H1 (cell line): ENCODE results near the gene NEURL2. TPM values are rescaled to one million over a fixed set of nuclear protein-coding genes. Genes with fewer than 3 reads are reported as not detected.

ENCODE experiments used
- CTCF ChIA-PET: fragments of 300-600 bp; sonication (Branson Sonifier 250); formaldehyde crosslinking; loops from one replicate; lab custom pipeline; 2021; ENCODE audit not compliant: partially characterized antibody; lab: Charles Lee
- POLR2A ChIA-PET: fragments of 300-600 bp; sonication (Branson Sonifier 250); formaldehyde crosslinking; loops from one replicate; lab custom pipeline; 2021; ENCODE audit warnings: inconsistent platforms; ENCODE audit not compliant: partially characterized antibody; lab: Charles Lee
- DNase-seq, 2 experiments: peaks; one replicate each; pipeline versions ENCODE4 v3.0.0 to v3.0.0-alpha.2; 2010 to 2022; ENCODE audit warnings: low spot score in 2 of 2, low read depth in 1 of 2, mixed read lengths in 1 of 2
- FAIRE-seq: peaks from 2 replicates; lab custom pipeline; 2011; peaks lifted over from hg19 to GRCh38; lab: Jason Lieb, UNC
- H2AFZ ChIP-seq: 2 replicates; pipeline ENCODE4 v1.8.1; 2012; ENCODE audit warnings: low read length, inconsistent platforms
- H2AK5ac ChIP-seq: 2 replicates; pipeline ENCODE4 v1.6.1; 2013; ENCODE audit warnings: low read depth, low read length
- H2BK120ac ChIP-seq: replicated peaks from 2 replicates; pipeline ENCODE3; 2013; ENCODE audit warnings: low read depth, low read length, inconsistent platforms
- H2BK12ac ChIP-seq: 2 replicates; pipeline ENCODE4 v1.6.1; 2013; ENCODE audit warnings: low read depth, low read length
- H2BK15ac ChIP-seq: 2 replicates; pipeline ENCODE4 v1.6.1; 2013; ENCODE audit warnings: low read length
- H2BK20ac ChIP-seq: 2 replicates; pipeline ENCODE4 v1.6.1; 2013; ENCODE audit warnings: low read length
- H2BK5ac ChIP-seq: 2 replicates; pipeline ENCODE4 v1.6.1; 2013; ENCODE audit warnings: low read depth, low read length
- H3K14ac ChIP-seq: 2 replicates; pipeline ENCODE4 v1.6.1; 2013; ENCODE audit warnings: inconsistent platforms; ENCODE audit not compliant: insufficient read length
- H3K18ac ChIP-seq: 2 replicates; pipeline ENCODE4 v1.6.1; 2013; ENCODE audit warnings: low read length; ENCODE audit errors: extremely low read depth
- H3K23ac ChIP-seq: 2 replicates; pipeline ENCODE4 v1.6.1; 2013; ENCODE audit warnings: inconsistent platforms; ENCODE audit not compliant: insufficient read length
- H3K23me2 ChIP-seq: 2 replicates; pipeline ENCODE4 v1.6.1; 2013; ENCODE audit warnings: low read depth, low read length
- H3K27ac ChIP-seq: 2 replicates; pipeline ENCODE4 v1.6.1; 2011; ENCODE audit warnings: low read depth, low read length, inconsistent platforms
- H3K27me3 ChIP-seq, 4 experiments: replicated peaks in 1 of 4; 1 replicate in 1 of 4; 2 replicates in 3 of 4; pipeline versions ENCODE4 v1.6.1 to v1.8.1; 2011 to 2013; ENCODE audit warnings: low read length in 3 of 4, mild to moderate bottlenecking in 3 of 4, inconsistent platforms in 2 of 4, mixed read lengths in 2 of 4, moderate library complexity in 1 of 4; ENCODE audit not compliant: control insufficient read depth in 3 of 4, insufficient read depth in 3 of 4; ENCODE audit errors: extremely low read depth in 1 of 4
- H3K36me3 ChIP-seq, 4 experiments: 2 replicates each; pipeline versions ENCODE4 v1.6.1 to v1.8.1; 2011 to 2013; ENCODE audit warnings: mild to moderate bottlenecking in 4 of 4, low read length in 3 of 4, moderate library complexity in 2 of 4, control low read depth in 1 of 4, inconsistent platforms in 1 of 4; ENCODE audit not compliant: insufficient read depth in 4 of 4, control insufficient read depth in 2 of 4
- H3K4ac ChIP-seq: replicated peaks from 2 replicates; pipeline ENCODE3; 2013; ENCODE audit warnings: low read length, low read depth, mixed read lengths, inconsistent platforms; ENCODE audit not compliant: insufficient read length
- H3K4me1 ChIP-seq, 4 experiments: replicated peaks in 1 of 4; 1 replicate in 1 of 4; 2 replicates in 3 of 4; pipeline versions ENCODE4 v1.6.1 to v1.8.1; 2011 to 2013; ENCODE audit warnings: low read length in 3 of 4, inconsistent platforms in 2 of 4, mixed read lengths in 1 of 4; ENCODE audit not compliant: insufficient read depth in 4 of 4, control insufficient read depth in 3 of 4
- H3K4me2 ChIP-seq, 2 experiments: 2 replicates each; pipeline versions ENCODE4 v1.6.1 to v1.8.1; 2011 to 2013; ENCODE audit warnings: low read depth in 2 of 2, low read length in 2 of 2, control low read depth in 1 of 2, inconsistent platforms in 1 of 2, mild to moderate bottlenecking in 1 of 2; ENCODE audit not compliant: insufficient read depth in 1 of 2
- H3K4me3 ChIP-seq, 4 experiments: fragments of 200-600, 300-600 bp in 1 of 4; sonication (generic), shearing (Covaris generic), sonication (Bioruptor Twin) in 1 of 4; 2 replicates each; pipeline versions ENCODE4 v1.5.1 to v1.8.1; 2011 to 2016; ENCODE audit warnings: low read length in 4 of 4, low read depth in 3 of 4, control low read depth in 2 of 4, inconsistent platforms in 2 of 4, mild to moderate bottlenecking in 2 of 4, mixed read lengths in 1 of 4, moderate library complexity in 1 of 4; ENCODE audit not compliant: insufficient read depth in 2 of 4; ENCODE audit errors: extremely low read depth in 1 of 4
- H3K56ac ChIP-seq: replicated peaks from 2 replicates; pipeline ENCODE3; 2013; ENCODE audit warnings: low read depth, mild to moderate bottlenecking, mixed read lengths, low read length, inconsistent platforms; ENCODE audit not compliant: insufficient read length
- H3K79me1 ChIP-seq: 2 replicates; pipeline ENCODE4 v1.6.1; 2013; ENCODE audit warnings: low read depth, low read length, control low read depth
- H3K79me2 ChIP-seq, 2 experiments: 2 replicates each; pipeline versions ENCODE4 v1.6.1 to v1.8.1; 2012 to 2013; ENCODE audit warnings: low read length in 2 of 2, mild to moderate bottlenecking in 2 of 2, inconsistent platforms in 1 of 2; ENCODE audit not compliant: insufficient read depth in 2 of 2, control insufficient read depth in 1 of 2
- H3K9ac ChIP-seq, 4 experiments: replicated peaks in 1 of 4; 1 replicate in 1 of 4; 2 replicates in 3 of 4; pipeline versions ENCODE4 v1.6.1 to v1.8.1; 2011 to 2013; ENCODE audit warnings: low read depth in 3 of 4, low read length in 3 of 4, control low read depth in 2 of 4, mild to moderate bottlenecking in 2 of 4, moderate library complexity in 2 of 4, inconsistent platforms in 1 of 4; ENCODE audit errors: extremely low read depth in 1 of 4
- H3K9me3 ChIP-seq, 2 experiments: 2 replicates each; pipeline versions ENCODE4 v1.6.1 to v1.8.1; 2012 to 2013; ENCODE audit warnings: mild to moderate bottlenecking in 2 of 2, moderate library complexity in 2 of 2, control low read depth in 1 of 2, inconsistent platforms in 1 of 2, low read depth in 1 of 2, low read length in 1 of 2, mixed read lengths in 1 of 2; ENCODE audit not compliant: insufficient read depth in 2 of 2
- H4K20me1 ChIP-seq, 2 experiments: replicated peaks in 1 of 2; 2 replicates each; pipeline versions ENCODE3 to v1.8.1; 2011 to 2013; ENCODE audit warnings: inconsistent platforms in 2 of 2, low read length in 2 of 2, mild to moderate bottlenecking in 1 of 2; ENCODE audit not compliant: insufficient read depth in 2 of 2, control insufficient read depth in 1 of 2
- H4K5ac ChIP-seq: 2 replicates; pipeline ENCODE4 v1.6.1; 2013; ENCODE audit warnings: low read length, low read depth, mixed read lengths, inconsistent platforms; ENCODE audit not compliant: insufficient read length
- H4K8ac ChIP-seq: 2 replicates; pipeline ENCODE4 v1.8.0; 2013; ENCODE audit warnings: mild to moderate bottlenecking, moderate library complexity, low read length, inconsistent platforms; ENCODE audit not compliant: insufficient read depth; ENCODE audit errors: extremely low read depth
- H4K91ac ChIP-seq: replicated peaks from 2 replicates; pipeline ENCODE3; 2013; ENCODE audit warnings: low read length, mixed read lengths, inconsistent platforms; ENCODE audit not compliant: insufficient read length
- ASH2L ChIP-seq: fragments of 200-600, 300-600 bp; sonication (generic); IDR thresholded peaks from one replicate; pipeline ENCODE4 v1.7.1; 2017; ENCODE audit warnings: low read length
- CHD2 ChIP-seq: IDR thresholded peaks from 2 replicates; pipeline ENCODE4 v1.6.1; 2012; ENCODE audit warnings: low read length, improper control_type of control experiment
- JUND ChIP-seq: IDR thresholded peaks from 2 replicates; pipeline ENCODE4 v1.6.1; 2011; ENCODE audit warnings: mild to moderate bottlenecking, improper control_type of control experiment, low read length
- KDM1A ChIP-seq: fragments of 200-600, 300-600 bp; sonication (generic); IDR thresholded peaks from 2 replicates; pipeline ENCODE4 v1.7.1; 2016; ENCODE audit warnings: mild to moderate bottlenecking, low read length, borderline replicate concordance
- NRF1 ChIP-seq: IDR thresholded peaks from 2 replicates; pipeline ENCODE4 v1.6.1; 2011; ENCODE audit warnings: mild to moderate bottlenecking, low read depth, low read length, improper control_type of control experiment
- POLR2A ChIP-seq, 2 experiments: IDR thresholded peaks; 1 replicate in 1 of 2; 2 replicates in 1 of 2; pipeline ENCODE4 v1.6.1; 2011; ENCODE audit warnings: low read depth in 2 of 2, low read length in 2 of 2, mild to moderate bottlenecking in 2 of 2; ENCODE audit errors: control extremely low read depth in 1 of 2
- RAD21 ChIP-seq, 2 experiments: IDR thresholded peaks in 1 of 2; conservative IDR thresholded peaks in 1 of 2; 2 replicates each; pipeline ENCODE4 v1.6.1; 2011; ENCODE audit warnings: low read depth in 2 of 2, low read length in 2 of 2, improper control_type of control experiment in 1 of 2, inconsistent platforms in 1 of 2, mild to moderate bottlenecking in 1 of 2, moderate library complexity in 1 of 2
- SP1 ChIP-seq: IDR thresholded peaks from 2 replicates; pipeline ENCODE4 v1.6.1; 2011; ENCODE audit warnings: low read depth, low read length
- TAF1 ChIP-seq: IDR thresholded peaks from 2 replicates; pipeline ENCODE4 v1.6.1; 2011; ENCODE audit warnings: mild to moderate bottlenecking, low read depth, low read length
- ZNF274 ChIP-seq: IDR thresholded peaks from 2 replicates; pipeline ENCODE4 v1.7.0; 2012; ENCODE audit warnings: low read length, borderline replicate concordance; ENCODE audit errors: extremely low read depth
- WGBS, 2 experiments: shearing (Covaris generic) in 1 of 2; methylation state at CpG; one replicate each; pipeline versions ENCODE4 v1.1.6 to v1.1.7; 2013 to 2015; ENCODE audit warnings: low lambda C conversion rate in 2 of 2, mixed read lengths in 2 of 2, inconsistent platforms in 1 of 2, low coverage in 1 of 2, missing lambda C conversion rate in 1 of 2; ENCODE audit not compliant: insufficient replicate concordance in 2 of 2, insufficient coverage in 1 of 2, insufficient read length in 1 of 2; ENCODE audit errors: extremely low coverage in 1 of 2, missing lambda C conversion rate in 1 of 2; 5-methylcytosine and 5-hydroxymethylcytosine counted together
- polyA plus RNA-seq, 7 experiments: library from polyadenylated mRNA; depleted of rRNA in 3 of 7; stranded (reverse) in 5 of 7; unstranded in 2 of 7; fragments of >200 nt in 5 of 7; fragments of 200-250 nt in 2 of 7; gene quantifications; 1 replicate in 5 of 7; 2 replicates in 1 of 7; 4 replicates in 1 of 7; pipeline versions ENCODE4 v1.2.1 to v1.2.3, GENCODE V29; 2011 to 2013; ENCODE audit warnings: missing spikeins in 2 of 7, mixed read lengths in 2 of 7
- total RNA-seq: library from RNA; stranded (reverse); fragmentation: NEBNext Ultra II Directional; extraction: Animal tissue kit (Norgen Biotek cat#: 25700); gene quantifications from 2 replicates; pipeline ENCODE4 v1.2.1, GENCODE V29; 2021
- TF ChIP-seq, protein P1 (sequence below): IDR thresholded peaks from 2 replicates; pipeline ENCODE4 v1.6.1; 2011; ENCODE audit warnings: low read length, improper control_type of control experiment
- TF ChIP-seq, protein P2 (sequence below): IDR thresholded peaks from 2 replicates; pipeline ENCODE4 v1.6.1; 2012; ENCODE audit warnings: inconsistent platforms

NEURL2 gene
- total and polyA plus RNA-seq, 2 of the 8 experiments (the other 6 are each of a cell fraction or from before 2014, with no cell fraction given), result 6.9 TPM

DNA sequence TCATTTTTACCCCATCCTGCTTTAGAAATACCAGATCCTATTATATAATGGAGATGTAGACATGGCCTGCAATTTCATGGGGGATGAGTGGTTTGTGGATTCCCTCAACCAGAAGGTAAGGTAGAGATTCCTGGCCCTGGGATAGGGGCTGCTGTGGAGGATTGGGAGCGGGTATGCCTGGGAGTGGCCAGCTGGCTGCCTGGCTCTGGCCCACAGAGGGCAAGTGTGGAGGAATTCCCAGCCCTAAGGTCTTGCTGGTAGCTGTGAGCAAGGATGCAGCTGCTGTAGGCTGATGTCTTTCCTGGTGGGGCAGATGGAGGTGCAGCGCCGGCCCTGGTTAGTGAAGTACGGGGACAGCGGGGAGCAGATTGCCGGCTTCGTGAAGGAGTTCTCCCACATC lies 6.7 kb upstream of the NEURL2 start:
- 96% methylated on average over 5 of the region's 7 CpGs; no CpG with 5 or more reads in 1 of the 2 experiments for WGBS, 2 experiments
- Histone ChIP-seq H3K23me2 (no peaks in the 10 kb centered on the region), H3K79me1 (no peaks in the 10 kb centered on the region), H3K18ac (no peak overlapping the region), H3K27ac (no peak overlapping the region), H2BK120ac (no peak overlapping the region), H3K4me3 (no peak overlapping the region), H3K27me3 (no peaks in the 10 kb centered on the region), H3K79me2 (no peaks in the 10 kb centered on the region), H3K56ac (no peak overlapping the region), H2AK5ac (no peak overlapping the region), H2BK15ac (no peak overlapping the region), H3K23ac (no peak overlapping the region), H4K91ac (no peak overlapping the region), H3K4me2 (no peak overlapping the region), H4K20me1 (peaks cover 0 to 14% of the 10 kb centered on the region in 2 experiments), H4K8ac (no peak overlapping the region), H2BK20ac (no peak overlapping the region), H3K4me1 (no peaks in the 10 kb centered on the region), H3K9me3 (no peaks in the 10 kb centered on the region), H3K14ac (no peak overlapping the region), H2AFZ (no peak overlapping the region), H3K4ac (no peak overlapping the region), H3K36me3 (peaks cover 15 to 49% (median 45%) of the 10 kb centered on the region in 4 experiments), H2BK5ac (no peak overlapping the region), H2BK12ac (no peak overlapping the region), H4K5ac (no peak overlapping the region), H3K9ac (no peak overlapping the region)
- CTCF ChIA-PET, result interaction anchor here (0.8 to 1.3 kb wide), 2 partner anchors 17 to 73 kb away, joined by 3 to 4 read pairs; partner anchors contain the start of gene ZSWIM1
- POLR2A ChIA-PET, result interaction anchor here (1.0 to 11.2 kb wide), 12 partner anchors 6 to 73 kb away, joined by 3 to 172 read pairs (median 6); partner anchors contain the start of genes CTSA, NEURL2, PCIF1 and PLTP
- FAIRE-seq, result no peak
- no peak for DNase-seq
- TF ChIP-seq ZNF274 (no peak), NRF1 (no peak), JUND (no peak), TAF1 (no peak), SP1 (no peak), KDM1A (no peak), ASH2L (no peak), POLR2A (IDR thresholded peaks at IDR 0.05; ENCODE audit: control extremely low read depth in 1 of 2, low read depth in 2 of 2, low read length in 2 of 2) (no peak), CHD2 (no peak), RAD21 (IDR thresholded peaks at IDR 0.05 in 1 of 2, conservative IDR thresholded peaks at IDR 0.05 in 1 of 2; ENCODE audit: low read depth in 2 of 2, low read length in 2 of 2) (no peak)
- TF ChIP-seq, protein P1, sequence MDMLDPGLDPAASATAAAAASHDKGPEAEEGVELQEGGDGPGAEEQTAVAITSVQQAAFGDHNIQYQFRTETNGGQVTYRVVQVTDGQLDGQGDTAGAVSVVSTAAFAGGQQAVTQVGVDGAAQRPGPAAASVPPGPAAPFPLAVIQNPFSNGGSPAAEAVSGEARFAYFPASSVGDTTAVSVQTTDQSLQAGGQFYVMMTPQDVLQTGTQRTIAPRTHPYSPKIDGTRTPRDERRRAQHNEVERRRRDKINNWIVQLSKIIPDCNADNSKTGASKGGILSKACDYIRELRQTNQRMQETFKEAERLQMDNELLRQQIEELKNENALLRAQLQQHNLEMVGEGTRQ, result no peak
- TF ChIP-seq, protein P2, sequence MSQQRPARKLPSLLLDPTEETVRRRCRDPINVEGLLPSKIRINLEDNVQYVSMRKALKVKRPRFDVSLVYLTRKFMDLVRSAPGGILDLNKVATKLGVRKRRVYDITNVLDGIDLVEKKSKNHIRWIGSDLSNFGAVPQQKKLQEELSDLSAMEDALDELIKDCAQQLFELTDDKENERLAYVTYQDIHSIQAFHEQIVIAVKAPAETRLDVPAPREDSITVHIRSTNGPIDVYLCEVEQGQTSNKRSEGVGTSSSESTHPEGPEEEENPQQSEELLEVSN, result no peak
